A673 (cell line): ENCODE data around the gene ICAM4.

Source experiments
- CTCF ChIP-seq: fragments of 300-800, 200-600 bp; sonication (generic); conservative IDR thresholded peaks from 2 replicates; pipeline ENCODE4 v1.5.1; 2017; ENCODE audit warnings: low read depth, mild to moderate bottlenecking, antibody characterized with exemption, low read length, moderate library complexity, mixed read lengths
- EZH2 ChIP-seq: fragments of 200-600 bp; sonication (generic); IDR thresholded peaks from 2 replicates; pipeline ENCODE4 v1.6.1; 2017; ENCODE audit warnings: borderline replicate concordance, low read depth, mild to moderate bottlenecking, mixed read lengths, antibody characterized with exemption, low read length; ENCODE audit not compliant: poor library complexity, severe bottlenecking

DNA sequence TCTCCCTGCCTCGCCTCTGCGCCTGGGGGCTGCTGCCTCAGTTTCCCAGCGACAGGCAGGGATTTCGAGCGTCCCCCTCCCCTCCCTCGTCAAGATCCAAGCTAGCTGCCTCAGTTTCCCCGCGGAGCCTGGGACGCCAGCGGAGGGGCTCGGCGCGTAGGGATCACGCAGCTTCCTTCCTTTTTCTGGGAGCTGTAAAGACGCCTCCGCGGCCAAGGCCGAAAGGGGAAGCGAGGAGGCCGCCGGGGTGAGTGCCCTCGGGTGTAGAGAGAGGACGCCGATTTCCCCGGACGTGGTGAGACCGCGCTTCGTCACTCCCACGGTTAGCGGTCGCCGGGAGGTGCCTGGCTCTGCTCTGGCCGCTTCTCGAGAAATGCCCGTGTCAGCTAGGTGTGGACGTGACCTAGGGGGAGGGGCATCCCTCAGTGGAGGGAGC lies 16.6 kb upstream of the ICAM4 start:
- TF ChIP-seq CTCF (no peak), EZH2 (no peak)
